Measurements from ENCODE around the gene RANBP3. TPM values are rescaled to one million over a fixed set of nuclear protein-coding genes. Genes with fewer than 3 reads are reported as not detected.

Gene RANBP3
- total RNA-seq, 4 donors from 2014 or later, result 58.9 to 175 (median 65.0) TPM

- Histone ChIP-seq H3K27ac (peak overlapping the region; percentile 7 to 65 (median 61)), H3K9me3 (no peaks in the 10 kb centered on the region), H3K4me1 (peaks cover 6 to 30% (median 17%) of the 10 kb centered on the region in 4 donors), H3K4me3 (no peak overlapping the region), H3K36me3 (peaks cover 0 to 3% (median 0%) of the 10 kb centered on the region in 4 donors), H3K27me3 (no peaks in the 10 kb centered on the region)
- DNase-seq, result no peak
- in situ Hi-C loops (cut with MboI; ENCODE audit: low pct_ligation_motif_present in 1 of 4, low pct_unique_long_range_greater_than_20kb in 1 of 4, low sequenced_read_pairs in 3 of 4), result no loop called here
- WGBS, 2 donors (ENCODE audit: low coverage in 1 of 2), result 85% methylated on average over 5 of the region's 5 CpGs; no CpG with 5 or more reads in 1 of the 2 donors
- intact Hi-C loops (cut with DNase I; ENCODE audit: low total_unique reads), result no loop called here
- TF ChIP-seq CTCF (IDR thresholded peaks at IDR 0.05) (no peak), POLR2A (IDR thresholded peaks at IDR 0.05) (no peak), EP300 (IDR thresholded peaks at IDR 0.05; ENCODE audit: low read depth) (no peak), POLR2AphosphoS5 (IDR thresholded peaks at IDR 0.05) (no peak)
Measured at GRCh38 chr19:5934069-5934401, 43.9 kb downstream of the RANBP3 start.

- in situ Hi-C loops (cut with MboI; ENCODE audit: low pct_ligation_motif_present in 1 of 4, low pct_unique_long_range_greater_than_20kb in 1 of 4, low sequenced_read_pairs in 3 of 4), result no loop called here
- intact Hi-C loops (cut with DNase I; ENCODE audit: low total_unique reads), result no loop called here
- no peaks in the 10 kb centered on the region for H3K27me3 ChIP-seq
- H3K27ac ChIP-seq, result peak overlapping the region; percentile 7 to 65 (median 61)
- peaks cover 0 to 5% (median 0%) of the 10 kb centered on the region in 4 donors for H3K36me3 ChIP-seq
- no peak overlapping the region for H3K4me3 ChIP-seq
- peaks cover 6 to 29% (median 17%) of the 10 kb centered on the region in 4 donors for H3K4me1 ChIP-seq
- no peak for DNase-seq
- TF ChIP-seq CTCF (IDR thresholded peaks at IDR 0.05) (no peak), EP300 (IDR thresholded peaks at IDR 0.05; ENCODE audit: low read depth) (no peak), POLR2AphosphoS5 (IDR thresholded peaks at IDR 0.05) (no peak)
- WGBS, 2 donors (ENCODE audit: low coverage in 1 of 2), result 79% methylated on average over 20 of the region's 20 CpGs; no CpG with 5 or more reads in 1 of the 2 donors
- no peaks in the 10 kb centered on the region for H3K9me3 ChIP-seq
Measured at GRCh38 chr19:5933391-5934068, 44.4 kb downstream of the RANBP3 start.

GRCh38 chr19:5932609-5933262, 45.2 kb downstream of the RANBP3 start:
- whole genome bisulfite sequencing, 2 donors (ENCODE audit: low coverage in 1 of 2), result 91% methylated on average over 20 of the region's 21 CpGs; no CpG with 5 or more reads in 1 of the 2 donors
- TF ChIP-seq EP300 (IDR thresholded peaks at IDR 0.05; ENCODE audit: low read depth), result no peak
- no peak for TF ChIP-seq CTCF (IDR thresholded peaks at IDR 0.05)
- TF ChIP-seq POLR2AphosphoS5 (IDR thresholded peaks at IDR 0.05), result no peak
- no peak for TF ChIP-seq POLR2A (IDR thresholded peaks at IDR 0.05)
- intact Hi-C loops (cut with DNase I; ENCODE audit: low total_unique reads) (no loop called here), in situ Hi-C loops (cut with MboI; ENCODE audit: low pct_ligation_motif_present in 1 of 4, low pct_unique_long_range_greater_than_20kb in 1 of 4, low sequenced_read_pairs in 3 of 4) (no loop called here)
- H3K4me3 ChIP-seq, result no peak overlapping the region
- no peak for DNase-seq
- peaks cover 0 to 5% (median 0%) of the 10 kb centered on the region in 4 donors for H3K36me3 ChIP-seq
- no peaks in the 10 kb centered on the region for H3K9me3 ChIP-seq
- H3K27ac ChIP-seq, result peak overlapping the region; percentile 6 to 63 (median 47)
- H3K27me3 ChIP-seq, result no peaks in the 10 kb centered on the region
- peaks cover 6 to 26% (median 16%) of the 10 kb centered on the region in 4 donors for H3K4me1 ChIP-seq

GRCh38 chr19:5932146-5932545, 45.8 kb downstream of the RANBP3 start:
- intact Hi-C loops (cut with DNase I; ENCODE audit: low total_unique reads), result no loop called here
- peaks cover 8 to 31% (median 20%) of the 10 kb centered on the region in 4 donors for H3K4me1 ChIP-seq

More at GRCh38 chr19:5932146-5932545, 45.8 kb downstream of the RANBP3 start:
- no peaks in the 10 kb centered on the region for H3K9me3 ChIP-seq
- DNase-seq, result no peak
- in situ Hi-C loops (cut with MboI; ENCODE audit: low pct_ligation_motif_present in 1 of 4, low pct_unique_long_range_greater_than_20kb in 1 of 4, low sequenced_read_pairs in 3 of 4), result no loop called here
- TF ChIP-seq POLR2AphosphoS5 (IDR thresholded peaks at IDR 0.05) (no peak), EP300 (IDR thresholded peaks at IDR 0.05; ENCODE audit: low read depth) (no peak), POLR2A (IDR thresholded peaks at IDR 0.05) (no peak), CTCF (IDR thresholded peaks at IDR 0.05) (no peak)
- no peaks in the 10 kb centered on the region for H3K27me3 ChIP-seq
- 91 to 100% methylated on average over 1 to 18 of the region's 18 CpGs for WGBS, 2 donors (ENCODE audit: low coverage in 1 of 2)
- peaks cover 0 to 5% (median 0%) of the 10 kb centered on the region in 4 donors for H3K36me3 ChIP-seq
- no peak overlapping the region for H3K4me3 ChIP-seq
- peak overlapping the region; percentile 6 to 63 (median 47) for H3K27ac ChIP-seq
